RWPE2 (cell line): ENCODE results near the gene CKAP5.
A peak's percentile ranks its signal among the peaks of the same experiment; 100 is the strongest.

ENCODE experiments used
- ATAC-seq: fragments of 200-7000 bp; cut with Tn5 transposase; 3 replicates; pipeline ENCODE4 v1.9.1; 2021; ENCODE audit warnings: low read depth
- DNase-seq: peaks from one replicate; pipeline ENCODE4 v3.0.0-alpha.2; 2020; ENCODE audit warnings: low spot score
- H3K27ac ChIP-seq: fragments of 450-650 bp; 2 replicates; pipeline ENCODE4 v1.5.1; 2017; ENCODE audit warnings: mild to moderate bottlenecking; ENCODE audit not compliant: poor library complexity, severe bottlenecking
- H3K27me3 ChIP-seq: fragments of 250-450 bp; sonication (Bioruptor Pico); 2 replicates; pipeline ENCODE4 v1.5.1; 2021; ENCODE audit warnings: mild to moderate bottlenecking, moderate library complexity; ENCODE audit not compliant: insufficient read depth, poor library complexity, severe bottlenecking
- H3K36me3 ChIP-seq: fragments of 250-450 bp; sonication (Bioruptor Pico); 2 replicates; pipeline ENCODE4 v1.5.1; 2020; ENCODE audit warnings: low read depth, mild to moderate bottlenecking, moderate library complexity
- H3K4me1 ChIP-seq: fragments of 250-450 bp; sonication (Bioruptor Pico); 2 replicates; pipeline ENCODE4 v1.5.1; 2021; ENCODE audit warnings: mild to moderate bottlenecking, moderate library complexity; ENCODE audit not compliant: insufficient read depth, poor library complexity, severe bottlenecking
- H3K4me3 ChIP-seq: fragments of 250-450 bp; sonication (Bioruptor Pico); 2 replicates; pipeline ENCODE4 v1.5.1; 2021; ENCODE audit warnings: mild to moderate bottlenecking, moderate library complexity; ENCODE audit not compliant: severe bottlenecking
- H3K9me3 ChIP-seq: fragments of 250-450 bp; sonication (Bioruptor Pico); 2 replicates; pipeline ENCODE4 v1.5.1; 2021; ENCODE audit warnings: mild to moderate bottlenecking, moderate library complexity; ENCODE audit not compliant: severe bottlenecking
- TF ChIP-seq, protein P1 (sequence below): fragments of 450-650 bp; IDR thresholded peaks from one replicate; pipeline ENCODE4 v1.5.1; 2017; ENCODE audit warnings: mild to moderate bottlenecking, moderate library complexity; ENCODE audit not compliant: poor library complexity, severe bottlenecking

Gene CKAP5

DNA sequence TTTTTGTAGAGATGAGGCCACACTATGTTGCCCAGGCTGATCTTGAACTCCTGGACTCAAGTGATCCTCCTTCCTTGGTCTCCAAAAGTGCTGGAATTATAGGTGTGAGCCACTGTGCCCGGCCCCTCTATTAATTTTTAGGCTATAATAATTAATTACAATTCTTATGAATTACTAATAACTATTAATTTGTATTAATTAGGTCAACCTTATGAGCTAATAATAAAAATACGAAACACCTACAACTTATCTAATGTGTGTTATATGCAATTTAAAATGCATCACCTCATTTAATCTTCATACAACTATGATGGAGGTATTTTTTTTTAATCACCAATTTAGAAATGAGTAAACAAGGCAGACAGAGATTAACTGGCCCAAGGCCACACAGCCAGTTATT lies 46.0 kb upstream of the CKAP5 start:
- H3K4me1 ChIP-seq, result no peaks in the 10 kb centered on the region
- no peak overlapping the region for H3K27ac ChIP-seq
- no peaks in the 10 kb centered on the region for H3K27me3 ChIP-seq
- H3K4me3 ChIP-seq, result no peak overlapping the region
- ATAC-seq, result no peak
- H3K36me3 ChIP-seq, result peaks cover 8% of the 10 kb centered on the region
- no peaks in the 10 kb centered on the region for H3K9me3 ChIP-seq
- DNase-seq, result no peak
- TF ChIP-seq, protein P1, sequence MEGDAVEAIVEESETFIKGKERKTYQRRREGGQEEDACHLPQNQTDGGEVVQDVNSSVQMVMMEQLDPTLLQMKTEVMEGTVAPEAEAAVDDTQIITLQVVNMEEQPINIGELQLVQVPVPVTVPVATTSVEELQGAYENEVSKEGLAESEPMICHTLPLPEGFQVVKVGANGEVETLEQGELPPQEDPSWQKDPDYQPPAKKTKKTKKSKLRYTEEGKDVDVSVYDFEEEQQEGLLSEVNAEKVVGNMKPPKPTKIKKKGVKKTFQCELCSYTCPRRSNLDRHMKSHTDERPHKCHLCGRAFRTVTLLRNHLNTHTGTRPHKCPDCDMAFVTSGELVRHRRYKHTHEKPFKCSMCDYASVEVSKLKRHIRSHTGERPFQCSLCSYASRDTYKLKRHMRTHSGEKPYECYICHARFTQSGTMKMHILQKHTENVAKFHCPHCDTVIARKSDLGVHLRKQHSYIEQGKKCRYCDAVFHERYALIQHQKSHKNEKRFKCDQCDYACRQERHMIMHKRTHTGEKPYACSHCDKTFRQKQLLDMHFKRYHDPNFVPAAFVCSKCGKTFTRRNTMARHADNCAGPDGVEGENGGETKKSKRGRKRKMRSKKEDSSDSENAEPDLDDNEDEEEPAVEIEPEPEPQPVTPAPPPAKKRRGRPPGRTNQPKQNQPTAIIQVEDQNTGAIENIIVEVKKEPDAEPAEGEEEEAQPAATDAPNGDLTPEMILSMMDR, result no peak

- H3K27ac ChIP-seq, result no peak overlapping the region
- no peaks in the 10 kb centered on the region for H3K4me1 ChIP-seq
- peaks cover 8% of the 10 kb centered on the region for H3K36me3 ChIP-seq
- no peaks in the 10 kb centered on the region for H3K9me3 ChIP-seq
- no peak for DNase-seq
- TF ChIP-seq, protein P1, result no peak
- H3K27me3 ChIP-seq, result no peaks in the 10 kb centered on the region
- ATAC-seq, result no peak
- no peak overlapping the region for H3K4me3 ChIP-seq
These were observed 44.6 kb upstream of the CKAP5 start for GRCh38 chr11:46890665-46891064.

- Histone ChIP-seq H3K36me3 (peaks cover 8% of the 10 kb centered on the region), H3K4me3 (no peak overlapping the region), H3K9me3 (no peaks in the 10 kb centered on the region), H3K4me1 (no peaks in the 10 kb centered on the region), H3K27ac (no peak overlapping the region), H3K27me3 (no peaks in the 10 kb centered on the region)
- ATAC-seq (peak; percentile 75), DNase-seq (no peak)
- TF ChIP-seq, protein P1, result peak; percentile 92
These were observed 43.8 kb upstream of the CKAP5 start for GRCh38 chr11:46889689-46890475.

- Histone ChIP-seq H3K4me3 (no peak overlapping the region), H3K27me3 (no peaks in the 10 kb centered on the region), H3K4me1 (no peaks in the 10 kb centered on the region), H3K36me3 (peaks cover 8% of the 10 kb centered on the region), H3K9me3 (no peaks in the 10 kb centered on the region), H3K27ac (no peak overlapping the region)
- no peak for DNase-seq
- TF ChIP-seq, protein P1, result no peak
- ATAC-seq, result no peak
These were observed 43.2 kb upstream of the CKAP5 start for GRCh38 chr11:46889251-46889650.

DNA sequence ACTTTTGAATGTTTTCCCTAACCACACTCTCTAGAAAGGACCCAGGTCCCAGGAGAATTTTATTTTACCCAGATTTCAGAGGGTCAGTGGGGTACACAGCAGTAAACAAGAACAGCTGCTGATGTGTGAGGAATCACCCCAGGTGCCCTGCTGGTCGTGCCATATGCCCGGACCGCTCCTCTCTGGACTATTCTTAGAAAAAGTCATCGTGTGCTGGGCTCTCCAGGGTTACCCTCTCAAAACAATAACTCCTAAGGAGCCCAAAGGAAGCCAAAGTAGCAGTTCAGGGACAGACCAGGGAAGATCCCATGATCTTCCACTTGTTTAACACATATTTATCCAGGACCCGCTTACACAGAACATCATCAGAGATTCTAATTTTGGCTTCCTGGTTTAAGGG lies 42.6 kb upstream of the CKAP5 start:
- Histone ChIP-seq H3K9me3 (no peaks in the 10 kb centered on the region), H3K27me3 (no peaks in the 10 kb centered on the region), H3K27ac (no peak overlapping the region), H3K36me3 (peaks cover 8% of the 10 kb centered on the region), H3K4me3 (no peak overlapping the region), H3K4me1 (no peaks in the 10 kb centered on the region)
- no peak for ATAC-seq
- DNase-seq, result no peak
- TF ChIP-seq, protein P1, result no peak
